Glutamatergic neuron (in vitro differentiated cells): ENCODE measurements around the gene PIP4K2A. TPM values are rescaled to one million over a fixed set of nuclear protein-coding genes. Genes with fewer than 3 reads are reported as not detected.

Experiments used
- DNase-seq: peaks from one replicate; pipeline ENCODE4 v3.0.0; 2022
- H3K27ac Mint-ChIP-seq: one replicate; pipeline ENCODE4 v1.8.0; 2020; ENCODE audit warnings: mild to moderate bottlenecking, mixed read lengths, inconsistent platforms; ENCODE audit not compliant: unreplicated experiment
- H3K27me3 Mint-ChIP-seq: one replicate; pipeline ENCODE4 v1.8.0; 2020; ENCODE audit warnings: mild to moderate bottlenecking, moderate library complexity, mixed read lengths, inconsistent platforms; ENCODE audit not compliant: unreplicated experiment
- H3K36me3 Mint-ChIP-seq: one replicate; pipeline ENCODE4 v1.8.0; 2020; ENCODE audit warnings: mild to moderate bottlenecking, mixed read lengths, inconsistent platforms; ENCODE audit not compliant: unreplicated experiment
- H3K4me1 Mint-ChIP-seq: one replicate; pipeline ENCODE4 v1.8.0; 2020; ENCODE audit warnings: mild to moderate bottlenecking, low read depth, mixed read lengths, inconsistent platforms; ENCODE audit not compliant: unreplicated experiment
- H3K4me3 Mint-ChIP-seq: one replicate; pipeline ENCODE4 v1.8.0; 2020; ENCODE audit warnings: mild to moderate bottlenecking, mixed read lengths, inconsistent platforms; ENCODE audit not compliant: unreplicated experiment
- H3K9me3 Mint-ChIP-seq: one replicate; pipeline ENCODE4 v1.8.0; 2020; ENCODE audit warnings: mild to moderate bottlenecking, moderate library complexity, mixed read lengths, inconsistent platforms; ENCODE audit not compliant: unreplicated experiment
- total RNA-seq: library from RNA; stranded (reverse); fragmentation: NEBNext Ultra II Directional; extraction: Animal tissue kit (Norgen Biotek cat#: 25700); gene quantifications from one replicate; pipeline ENCODE4 v1.2.1, GENCODE V29; 2021; ENCODE audit not compliant: unreplicated experiment
- TF ChIP-seq, protein P1 (sequence below): fragments of 200-600 bp; sonication (generic); IDR thresholded peaks from one replicate; pipeline ENCODE4 v1.5.0; 2021; ENCODE audit not compliant: partially characterized antibody, unreplicated experiment

PIP4K2A gene
- total RNA-seq, 1 donor from 2014 or later, result 20.7 TPM

DNA sequence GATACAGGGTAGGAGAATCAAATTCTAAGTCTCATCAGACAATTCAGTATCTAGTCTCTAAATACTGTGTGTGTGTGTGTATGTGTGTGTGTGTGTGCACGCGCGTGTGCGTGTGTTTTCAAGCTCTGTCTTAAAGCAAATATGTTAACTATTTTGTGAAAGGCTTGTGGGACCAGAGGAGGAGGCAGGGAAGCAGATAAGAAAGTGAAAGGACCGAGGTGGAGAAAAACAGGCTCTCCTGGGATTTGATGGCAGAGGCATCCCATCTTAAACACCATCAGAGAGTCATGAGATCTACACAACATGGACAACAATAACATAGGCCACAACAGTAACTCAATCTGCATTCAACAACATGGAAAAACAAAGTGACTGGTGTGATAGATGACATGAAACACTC is 67.1 kb downstream of the PIP4K2A start:
- Mint-ChIP-seq H3K27ac (no peak overlapping the region), H3K4me1 (peaks cover 18% of the 10 kb centered on the region), H3K4me3 (no peak overlapping the region), H3K27me3 (peaks cover 13% of the 10 kb centered on the region), H3K36me3 (no peaks in the 10 kb centered on the region), H3K9me3 (peaks cover 4% of the 10 kb centered on the region)
- DNase-seq, result no peak
- TF ChIP-seq, protein P1, sequence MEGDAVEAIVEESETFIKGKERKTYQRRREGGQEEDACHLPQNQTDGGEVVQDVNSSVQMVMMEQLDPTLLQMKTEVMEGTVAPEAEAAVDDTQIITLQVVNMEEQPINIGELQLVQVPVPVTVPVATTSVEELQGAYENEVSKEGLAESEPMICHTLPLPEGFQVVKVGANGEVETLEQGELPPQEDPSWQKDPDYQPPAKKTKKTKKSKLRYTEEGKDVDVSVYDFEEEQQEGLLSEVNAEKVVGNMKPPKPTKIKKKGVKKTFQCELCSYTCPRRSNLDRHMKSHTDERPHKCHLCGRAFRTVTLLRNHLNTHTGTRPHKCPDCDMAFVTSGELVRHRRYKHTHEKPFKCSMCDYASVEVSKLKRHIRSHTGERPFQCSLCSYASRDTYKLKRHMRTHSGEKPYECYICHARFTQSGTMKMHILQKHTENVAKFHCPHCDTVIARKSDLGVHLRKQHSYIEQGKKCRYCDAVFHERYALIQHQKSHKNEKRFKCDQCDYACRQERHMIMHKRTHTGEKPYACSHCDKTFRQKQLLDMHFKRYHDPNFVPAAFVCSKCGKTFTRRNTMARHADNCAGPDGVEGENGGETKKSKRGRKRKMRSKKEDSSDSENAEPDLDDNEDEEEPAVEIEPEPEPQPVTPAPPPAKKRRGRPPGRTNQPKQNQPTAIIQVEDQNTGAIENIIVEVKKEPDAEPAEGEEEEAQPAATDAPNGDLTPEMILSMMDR, result no peak

DNA sequence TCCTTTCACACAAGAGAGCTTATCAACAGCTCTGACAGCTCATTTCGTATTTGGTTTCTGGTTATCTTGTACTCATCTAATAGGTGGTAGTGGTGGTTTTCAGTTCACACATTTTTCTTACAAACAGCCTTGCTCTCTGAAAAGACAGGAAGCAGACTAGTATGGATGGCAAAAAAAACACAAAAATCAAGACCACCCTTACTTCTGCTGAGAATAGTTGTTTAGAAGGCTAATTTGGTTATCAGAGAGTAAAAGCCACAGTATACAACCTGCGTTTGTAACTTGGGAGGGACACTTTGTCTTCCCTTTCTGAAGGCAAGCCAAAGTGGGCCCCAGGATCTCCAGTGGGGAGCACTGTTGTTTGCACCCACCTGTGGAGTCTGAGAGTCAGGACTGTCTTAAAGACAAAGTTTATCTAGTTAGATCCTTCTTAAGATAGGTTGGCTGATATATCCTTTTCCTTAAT is 68.0 kb downstream of the PIP4K2A start:
- H3K36me3 Mint-ChIP-seq, result no peaks in the 10 kb centered on the region
- H3K27me3 Mint-ChIP-seq, result peaks cover 13% of the 10 kb centered on the region
- peaks cover 4% of the 10 kb centered on the region for H3K9me3 Mint-ChIP-seq
- no peak overlapping the region for H3K27ac Mint-ChIP-seq
- no peak overlapping the region for H3K4me3 Mint-ChIP-seq
- H3K4me1 Mint-ChIP-seq, result peaks cover 18% of the 10 kb centered on the region
- TF ChIP-seq, protein P1, result no peak
- DNase-seq, result no peak

DNA sequence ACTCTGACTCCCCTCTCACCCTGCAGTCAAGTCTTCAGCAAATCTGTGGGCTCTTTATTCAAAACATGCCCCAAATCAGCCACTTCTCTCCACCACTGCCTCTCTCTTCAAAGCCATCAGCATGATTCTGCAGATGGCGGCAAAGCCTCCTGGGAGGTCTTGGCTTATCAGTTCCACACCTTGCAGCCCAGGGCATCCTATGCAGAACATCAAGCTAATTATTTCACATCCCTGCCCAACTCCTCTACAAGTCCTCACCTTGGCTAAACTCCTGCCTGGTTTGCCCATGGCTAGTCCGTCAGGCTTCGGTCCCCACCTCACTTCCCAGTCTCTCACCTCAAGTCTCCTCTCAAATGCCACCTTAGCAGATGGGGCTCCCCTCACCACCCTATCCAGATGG is 70.2 kb downstream of the PIP4K2A start:
- Mint-ChIP-seq H3K9me3 (peaks cover 4% of the 10 kb centered on the region), H3K4me3 (no peak overlapping the region), H3K27ac (no peak overlapping the region)

DNA sequence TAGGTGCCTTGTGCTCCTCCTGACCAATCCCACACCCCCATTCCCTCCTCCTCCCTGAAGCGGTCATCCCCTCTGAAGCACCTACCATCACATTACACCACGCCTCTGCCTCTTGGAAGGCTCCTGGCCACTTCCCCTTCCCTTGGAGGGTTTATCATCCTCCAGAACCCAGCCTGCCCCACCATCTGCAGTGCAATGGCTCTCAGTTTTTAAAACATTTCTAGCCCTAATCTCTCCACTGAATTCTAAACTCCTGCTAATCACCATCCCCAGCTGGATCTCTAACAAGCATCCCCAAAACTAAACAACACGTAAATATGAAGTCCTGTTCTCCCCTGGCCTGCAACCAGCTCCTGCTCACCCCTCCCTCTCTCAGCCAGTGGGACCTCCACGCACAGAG is 70.6 kb downstream of the PIP4K2A start:
- Mint-ChIP-seq H3K36me3 (no peaks in the 10 kb centered on the region), H3K27me3 (peaks cover 13% of the 10 kb centered on the region), H3K4me3 (no peak overlapping the region), H3K27ac (no peak overlapping the region), H3K9me3 (peaks cover 4% of the 10 kb centered on the region), H3K4me1 (peaks cover 20% of the 10 kb centered on the region)
- no peak for DNase-seq
- TF ChIP-seq, protein P1, result no peak

More for the DNA sequence above, 70.2 kb downstream of the PIP4K2A start:
- Mint-ChIP-seq H3K27me3 (peaks cover 13% of the 10 kb centered on the region), H3K36me3 (no peaks in the 10 kb centered on the region), H3K4me1 (peaks cover 20% of the 10 kb centered on the region)
- no peak for DNase-seq
- TF ChIP-seq, protein P1, result no peak

DNA sequence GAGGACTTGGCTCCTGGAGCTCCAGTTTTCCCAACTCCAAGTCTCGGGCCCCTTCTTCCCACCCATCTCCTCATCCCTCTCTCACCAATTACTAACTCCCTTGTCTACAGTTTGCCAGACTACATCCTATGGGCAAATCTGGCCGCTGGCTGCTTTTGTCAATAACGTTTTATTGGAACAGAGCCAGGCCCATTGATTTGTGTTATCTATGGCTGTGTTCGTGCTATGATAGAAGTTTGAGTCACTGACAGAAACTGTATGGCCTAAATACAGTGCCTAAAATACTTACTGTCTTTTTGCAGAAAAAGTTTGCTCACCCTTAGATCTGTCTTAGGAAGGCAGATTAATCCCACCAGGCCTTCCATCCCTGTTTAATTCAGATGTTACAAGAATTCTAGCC is 71.3 kb downstream of the PIP4K2A start:
- H3K27me3 Mint-ChIP-seq, result peaks cover 13% of the 10 kb centered on the region
- H3K4me1 Mint-ChIP-seq, result peaks cover 20% of the 10 kb centered on the region
- peaks cover 4% of the 10 kb centered on the region for H3K9me3 Mint-ChIP-seq
- no peak for DNase-seq
- H3K4me3 Mint-ChIP-seq, result no peak overlapping the region
- TF ChIP-seq, protein P1, result no peak
- H3K27ac Mint-ChIP-seq, result no peak overlapping the region
- no peaks in the 10 kb centered on the region for H3K36me3 Mint-ChIP-seq
